ENCODE data around the gene FAM20C. TPM values are rescaled to one million over a fixed set of nuclear protein-coding genes. Genes with fewer than 3 reads are reported as not detected.
"Not testable (repeated sequence)": the region's sequence is repeated elsewhere in the genome, so short reads cannot be mapped to it uniquely, and the experiment has no call there.

The FAM20C gene
- total and polyA plus RNA-seq, 2 donors (not counting 3 experiments of a cell fraction or from before 2014, with no cell fraction given) = 14.2 to 34.5 TPM

DNA sequence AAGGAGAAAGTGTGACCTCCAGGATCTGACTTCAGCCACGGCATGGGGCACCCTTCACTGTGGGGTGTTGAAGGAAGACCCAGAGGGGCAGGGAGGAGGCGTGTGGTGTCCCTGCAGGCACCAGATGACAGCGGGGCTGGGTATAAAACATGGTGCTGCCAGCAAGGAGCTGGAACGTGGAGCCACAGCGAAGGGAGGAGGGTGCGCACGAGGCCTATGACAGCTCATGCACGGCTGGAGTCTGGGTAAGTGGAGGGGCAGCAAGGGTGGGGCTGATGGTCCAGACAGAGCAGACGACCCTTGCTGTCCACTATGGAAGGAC lies 69.8 kb downstream of the FAM20C start:
- no peak for DNase-seq (ENCODE audit: low read depth, low spot score)
- Histone ChIP-seq H3K4me2 (ENCODE audit: insufficient read depth, low read length) (no peak overlapping the region), H3K27me3 (ENCODE audit: control insufficient read depth in 2 of 2, insufficient read depth in 2 of 2, low read length in 2 of 2) (no peaks in the 10 kb centered on the region), H3K9ac (replicated peaks; ENCODE audit: extremely low read depth, insufficient read depth, low read length) (no peak overlapping the region), H3K4me1 (ENCODE audit: control insufficient read depth, extremely low read depth, insufficient read depth, low read length) (no peaks in the 10 kb centered on the region), H3K9me1 (replicated peaks; ENCODE audit: control insufficient read depth, extremely low read depth, insufficient read depth, low read length) (no peaks in the 10 kb centered on the region), H4K20me1 (replicated peaks; ENCODE audit: control insufficient read depth, extremely low read depth, insufficient read depth, low read length) (no peaks in the 10 kb centered on the region), H2AFZ (ENCODE audit: low read depth, low read length) (no peak overlapping the region), H3K9me3 (replicated peaks; ENCODE audit: control insufficient read depth, insufficient read depth, low read length) (no peaks in the 10 kb centered on the region), H3K79me2 (ENCODE audit: control insufficient read depth, insufficient read depth, low read length) (no peaks in the 10 kb centered on the region), H3K27ac (ENCODE audit: insufficient read depth, low read depth, low read length) (no peak overlapping the region), H3K36me3 (ENCODE audit: control insufficient read depth in 2 of 2, extremely low read depth in 1 of 2, insufficient read depth in 2 of 2, low read length in 2 of 2) (peaks cover 0 to 5% of the 10 kb centered on the region in 2 experiments), H3K4me3 (replicated peaks in 1 of 3; ENCODE audit: insufficient read depth in 1 of 3, low read depth in 1 of 3, low read length in 3 of 3) (no peak overlapping the region)
- ChIA-PET POLR2A (no interaction called here), CTCF (no interaction called here)
- intact Hi-C loops (cut with micrococcal nuclease) (no loop called here), dilution Hi-C loops (cut with MboI; ENCODE audit: extremely low pct_ligation_motif_present, low sequenced_read_pairs) (no loop called here)
- FAIRE-seq = no peak
- no TSS peak for BruUV-seq (replicated peaks)
- TF ChIP-seq JUN (IDR thresholded peaks at IDR 0.05; ENCODE audit: borderline replicate concordance, insufficient read depth, insufficient read length, low read depth) (no peak), EZH2 (IDR thresholded peaks at IDR 0.05; ENCODE audit: borderline replicate concordance, low read depth, low read length, severe bottlenecking) (no peak), POLR2A (IDR thresholded peaks at IDR 0.05; ENCODE audit: low read depth, low read length) (no peak), FOS (IDR thresholded peaks at IDR 0.05; ENCODE audit: borderline replicate concordance, insufficient read depth, low read length) (no peak), MYC (IDR thresholded peaks at IDR 0.05; ENCODE audit: low read depth, low read length) (no peak), POLR2AphosphoS5 (IDR thresholded peaks at IDR 0.05; ENCODE audit: insufficient read depth, low read depth, low read length) (no peak), GATA2 (IDR thresholded peaks at IDR 0.05; ENCODE audit: insufficient read depth, insufficient read length, low read depth, low read length) (no peak), MAX (IDR thresholded peaks at IDR 0.05; ENCODE audit: insufficient read depth, insufficient read length) (no peak)
- TF ChIP-seq, protein P1, sequence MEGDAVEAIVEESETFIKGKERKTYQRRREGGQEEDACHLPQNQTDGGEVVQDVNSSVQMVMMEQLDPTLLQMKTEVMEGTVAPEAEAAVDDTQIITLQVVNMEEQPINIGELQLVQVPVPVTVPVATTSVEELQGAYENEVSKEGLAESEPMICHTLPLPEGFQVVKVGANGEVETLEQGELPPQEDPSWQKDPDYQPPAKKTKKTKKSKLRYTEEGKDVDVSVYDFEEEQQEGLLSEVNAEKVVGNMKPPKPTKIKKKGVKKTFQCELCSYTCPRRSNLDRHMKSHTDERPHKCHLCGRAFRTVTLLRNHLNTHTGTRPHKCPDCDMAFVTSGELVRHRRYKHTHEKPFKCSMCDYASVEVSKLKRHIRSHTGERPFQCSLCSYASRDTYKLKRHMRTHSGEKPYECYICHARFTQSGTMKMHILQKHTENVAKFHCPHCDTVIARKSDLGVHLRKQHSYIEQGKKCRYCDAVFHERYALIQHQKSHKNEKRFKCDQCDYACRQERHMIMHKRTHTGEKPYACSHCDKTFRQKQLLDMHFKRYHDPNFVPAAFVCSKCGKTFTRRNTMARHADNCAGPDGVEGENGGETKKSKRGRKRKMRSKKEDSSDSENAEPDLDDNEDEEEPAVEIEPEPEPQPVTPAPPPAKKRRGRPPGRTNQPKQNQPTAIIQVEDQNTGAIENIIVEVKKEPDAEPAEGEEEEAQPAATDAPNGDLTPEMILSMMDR (IDR thresholded peaks at IDR 0.05; ENCODE audit: extremely low read depth in 1 of 2, insufficient read depth in 1 of 2, low read depth in 1 of 2, low read length in 2 of 2) = no peak

- intact Hi-C loops (cut with micrococcal nuclease); BruUV-seq (replicated peaks); H2AFZ ChIP-seq (ENCODE audit: low read depth, low read length); H3K79me2 ChIP-seq (ENCODE audit: control insufficient read depth, insufficient read depth, low read length); H4K20me1 ChIP-seq (replicated peaks; ENCODE audit: control insufficient read depth, extremely low read depth, insufficient read depth, low read length); H3K9me1 ChIP-seq (replicated peaks; ENCODE audit: control insufficient read depth, extremely low read depth, insufficient read depth, low read length); H3K27ac ChIP-seq (ENCODE audit: insufficient read depth, low read depth, low read length); H3K4me1 ChIP-seq (ENCODE audit: control insufficient read depth, extremely low read depth, insufficient read depth, low read length); H3K9me3 ChIP-seq (replicated peaks; ENCODE audit: control insufficient read depth, insufficient read depth, low read length); H3K27me3 ChIP-seq (ENCODE audit: control insufficient read depth in 2 of 2, insufficient read depth in 2 of 2, low read length in 2 of 2); FAIRE-seq; dilution Hi-C loops (cut with MboI; ENCODE audit: extremely low pct_ligation_motif_present, low sequenced_read_pairs); H3K4me3 ChIP-seq (replicated peaks in 1 of 3; ENCODE audit: insufficient read depth in 1 of 3, low read depth in 1 of 3, low read length in 3 of 3); H3K36me3 ChIP-seq (ENCODE audit: control insufficient read depth in 2 of 2, extremely low read depth in 1 of 2, insufficient read depth in 2 of 2, low read length in 2 of 2); POLR2A ChIA-PET; CTCF ChIA-PET; H3K9ac ChIP-seq (replicated peaks; ENCODE audit: extremely low read depth, insufficient read depth, low read length); H3K4me2 ChIP-seq (ENCODE audit: insufficient read depth, low read length): not testable (repeated sequence)
- peak; percentile 15 for DNase-seq (ENCODE audit: low read depth, low spot score)
Observed at GRCh38 chr7:262631-263311, 70.4 kb downstream of the FAM20C start.
